Stimulated activated CD4-positive, alpha-beta T cell treated with anti-CD3 and anti-CD28 coated beads, Interleukin-1b, Interleukin-23, amount 100 ng/mL, for 1 hour (primary cell): ENCODE data around the gene RAB5A.
"Not testable (repeated sequence)": the region's sequence is repeated elsewhere in the genome, so short reads cannot be mapped to it uniquely, and the experiment has no call there.

Experiments used
- DNase-seq, 2 donors: peaks; one replicate each; pipeline ENCODE4 v3.0.0-alpha.2; 2020; ENCODE audit warnings: low read depth in 2 of 2

RAB5A gene, protein sequence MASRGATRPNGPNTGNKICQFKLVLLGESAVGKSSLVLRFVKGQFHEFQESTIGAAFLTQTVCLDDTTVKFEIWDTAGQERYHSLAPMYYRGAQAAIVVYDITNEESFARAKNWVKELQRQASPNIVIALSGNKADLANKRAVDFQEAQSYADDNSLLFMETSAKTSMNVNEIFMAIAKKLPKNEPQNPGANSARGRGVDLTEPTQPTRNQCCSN

DNA sequence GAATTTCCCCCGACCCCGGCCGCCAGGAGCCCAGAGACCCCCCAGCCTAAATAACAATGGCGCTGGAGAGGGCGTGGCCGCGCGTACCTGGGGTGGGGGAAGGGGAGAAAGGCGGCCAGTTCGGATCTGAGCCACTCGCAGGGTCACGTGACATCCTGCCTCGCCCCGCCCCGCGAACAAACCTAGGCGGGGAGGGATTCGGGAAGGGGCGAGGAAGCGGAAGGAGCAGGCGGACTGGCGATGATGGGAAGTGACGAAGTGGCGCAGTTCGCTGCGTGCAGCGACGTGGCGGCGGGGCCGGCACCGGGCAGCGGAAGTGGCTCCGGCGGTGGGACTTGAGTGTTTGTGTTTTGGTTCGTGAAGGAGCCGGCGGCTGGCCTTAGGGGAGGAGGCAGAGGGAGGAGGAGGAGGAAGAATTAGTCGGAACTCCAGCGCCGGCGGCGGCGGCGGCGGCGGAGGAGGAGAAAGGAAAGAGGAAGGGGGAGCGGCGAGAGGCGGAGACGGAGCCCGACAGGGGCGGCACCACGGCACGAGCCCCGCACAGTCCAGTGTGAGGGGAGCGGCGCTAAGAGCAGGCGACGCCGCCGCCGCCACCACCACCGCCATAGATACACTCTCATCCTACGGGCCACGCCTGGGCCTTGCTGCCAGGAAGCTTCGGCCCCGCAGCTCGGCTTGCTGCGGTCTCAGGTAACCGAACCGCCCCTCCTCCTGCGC, at the start of gene RAB5A:
Gene RAB5A (plus strand): TSS at position 266 of the 717 bp plus-strand sequence. CDS start 3,802 bp downstream, outside the sequence.
- peak; percentile 90 for DNase-seq

GRCh38 chr3:19898721-19899120, 48.2 kb upstream of the RAB5A start:
- DNase-seq: no peak

DNA sequence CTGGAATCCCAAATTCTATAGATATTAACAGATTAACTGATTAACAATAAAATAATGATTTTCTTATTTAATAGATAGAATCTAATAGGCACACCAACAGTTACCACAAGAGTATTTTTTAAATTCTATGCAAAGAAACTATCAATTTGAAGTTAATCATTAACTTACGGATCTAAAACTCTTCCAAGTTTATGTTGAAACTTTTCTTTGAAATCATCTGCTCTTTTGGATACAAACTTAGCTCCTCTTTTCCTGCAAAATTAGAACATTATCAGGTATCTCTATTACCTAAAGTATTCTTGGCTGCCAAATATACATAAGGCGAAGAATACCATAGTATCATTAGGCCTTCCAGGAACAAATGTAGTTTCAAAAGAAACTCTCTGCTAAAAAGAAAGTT, 47.6 kb upstream of the RAB5A start:
- DNase-seq: no peak

- DNase-seq: not testable (repeated sequence)
Measured at GRCh38 chr3:19899833-19900232, 47.1 kb upstream of the RAB5A start.

DNA sequence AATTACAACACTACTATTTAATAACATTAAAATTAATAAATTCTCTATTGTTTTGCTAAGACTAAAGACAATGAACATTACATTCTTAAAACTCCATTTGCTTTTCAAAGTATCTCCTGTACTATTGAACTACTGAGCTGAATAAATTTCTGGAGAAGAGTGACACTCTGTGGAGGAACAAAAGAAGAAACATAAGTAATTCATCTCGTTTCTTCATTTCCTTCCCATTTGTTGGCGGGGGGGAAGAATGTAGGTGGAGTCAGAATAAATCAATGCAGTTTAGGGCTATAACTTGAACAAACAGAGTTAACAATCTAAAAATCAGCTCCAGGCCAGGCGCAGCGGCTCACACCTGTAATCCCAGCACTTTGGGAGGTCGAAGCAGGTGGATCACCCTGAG, 45.6 kb upstream of the RAB5A start:
- DNase-seq: no peak

DNA sequence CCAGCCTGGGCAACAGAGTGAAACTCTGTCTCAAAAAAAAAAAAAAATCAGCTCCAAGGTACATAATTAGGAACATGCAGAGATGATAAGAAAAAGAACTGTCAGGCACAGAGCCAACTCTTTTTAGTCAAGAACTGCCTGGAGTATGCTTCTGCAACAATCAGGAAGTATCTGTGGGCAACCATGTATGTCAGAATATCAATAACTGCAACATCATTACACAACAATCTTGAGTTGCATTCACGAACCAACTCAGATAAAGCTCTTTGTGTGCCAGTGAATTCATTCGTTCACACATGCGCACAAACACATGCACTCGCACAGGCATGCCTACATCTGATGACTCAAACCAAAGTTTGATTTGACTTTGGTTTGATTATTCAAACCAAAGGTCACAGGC, 45.0 kb upstream of the RAB5A start:
- no peak for DNase-seq

DNA sequence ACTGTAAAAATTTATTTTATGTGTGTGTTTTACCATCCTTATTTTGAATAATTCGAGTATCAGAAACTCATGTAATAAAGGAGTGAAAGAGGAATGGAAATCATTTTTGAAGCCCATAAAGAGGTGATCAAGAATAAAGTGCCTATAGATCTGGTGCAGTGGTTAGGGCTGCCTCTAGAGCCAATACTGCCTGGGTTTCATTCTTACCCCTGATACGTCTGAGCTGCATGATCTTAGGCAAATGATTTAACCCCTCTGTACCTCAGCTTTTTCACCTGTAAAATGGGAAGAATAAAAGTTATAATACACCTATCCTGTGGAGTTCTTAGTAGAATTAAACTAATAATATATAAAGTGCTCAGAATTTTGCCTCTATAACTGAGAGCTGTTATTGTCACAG, 43.2 kb upstream of the RAB5A start:
- no peak for DNase-seq

GRCh38 chr3:19907523-19907922, 39.4 kb upstream of the RAB5A start:
- no peak for DNase-seq

GRCh38 chr3:19911452-19911851, 35.4 kb upstream of the RAB5A start:
- no peak for DNase-seq

DNA sequence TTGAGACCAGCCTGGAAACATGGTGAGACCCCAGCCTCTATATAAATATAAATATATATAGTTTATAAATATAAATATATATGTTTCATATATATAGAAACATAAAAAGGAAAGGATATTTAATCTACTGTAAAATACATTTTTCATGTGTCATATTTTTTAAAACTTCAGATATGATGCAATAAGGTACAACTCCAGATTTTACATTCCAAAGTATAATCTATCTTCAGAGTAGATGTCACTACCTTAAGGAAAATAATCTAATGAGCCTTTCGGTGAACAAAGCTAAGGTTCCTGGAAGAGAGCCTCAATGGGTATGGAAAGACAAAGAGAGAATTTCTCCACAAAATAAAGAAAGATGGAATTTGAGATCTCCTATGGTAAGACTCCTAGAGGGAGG, 29.7 kb upstream of the RAB5A start:
- no peak for DNase-seq

- DNase-seq: no peak
Measured at GRCh38 chr3:19920401-19921080, 26.4 kb upstream of the RAB5A start.

DNA sequence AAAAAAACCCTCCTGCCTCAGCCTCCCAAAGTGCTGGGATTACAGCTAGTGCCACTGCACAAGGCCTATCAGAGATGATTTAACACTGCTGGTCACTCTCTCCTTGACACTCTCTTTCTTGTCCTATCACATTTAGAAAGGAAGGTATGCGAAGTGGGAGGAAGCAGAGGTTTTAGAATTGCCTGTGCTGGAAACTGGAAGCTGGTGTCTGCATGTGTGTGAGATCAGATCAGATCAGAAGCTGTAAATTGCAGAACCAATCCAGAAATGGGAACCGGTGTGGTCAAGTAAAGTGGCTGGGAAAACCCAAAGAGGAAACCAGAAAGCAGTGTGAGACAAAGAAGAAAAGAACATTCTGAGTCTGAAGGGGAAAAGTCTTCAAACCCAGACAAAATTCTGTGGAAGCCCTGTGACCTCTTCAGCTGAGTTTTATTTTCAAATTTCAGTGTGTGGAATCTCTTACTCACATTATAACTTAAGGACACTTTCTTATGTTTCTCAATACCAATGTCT, 15.7 kb upstream of the RAB5A start:
- no peak for DNase-seq

DNA sequence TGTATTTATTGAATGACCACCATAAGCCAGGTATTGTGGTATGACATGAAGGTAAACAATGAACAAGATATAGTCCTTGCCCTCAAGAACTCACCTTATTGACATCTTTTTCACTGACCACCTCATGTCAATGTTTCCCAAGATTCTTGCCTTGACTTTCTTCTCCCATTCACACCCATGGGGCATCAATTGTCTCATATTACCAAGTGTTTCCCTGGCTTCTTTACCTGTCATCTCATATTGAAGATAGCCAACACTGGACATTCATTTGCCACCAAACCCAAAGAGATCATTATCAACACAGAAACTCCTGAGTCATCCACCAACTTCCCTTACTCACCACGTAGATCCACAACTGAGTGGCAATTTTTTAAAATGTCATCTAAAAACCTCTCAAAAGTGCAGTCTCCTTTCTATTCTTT, 15.1 kb upstream of the RAB5A start:
- DNase-seq: no peak

- no peak for DNase-seq
Measured at GRCh38 chr3:19932422-19932821, 14.5 kb upstream of the RAB5A start.

- DNase-seq: no peak
Measured at GRCh38 chr3:19934098-19934566, 12.8 kb upstream of the RAB5A start, which contains the start of gene EFHB. Gene EFHB, minus strand, starts transcription at chr3:19934217. Its CDS starts 199 bp downstream, at chr3:19934018.

GRCh38 chr3:19937459-19938294, 9.2 kb upstream of the RAB5A start:
- no peak for DNase-seq

- no peak for DNase-seq
Measured at GRCh38 chr3:19938295-19938627, 8.6 kb upstream of the RAB5A start.

DNA sequence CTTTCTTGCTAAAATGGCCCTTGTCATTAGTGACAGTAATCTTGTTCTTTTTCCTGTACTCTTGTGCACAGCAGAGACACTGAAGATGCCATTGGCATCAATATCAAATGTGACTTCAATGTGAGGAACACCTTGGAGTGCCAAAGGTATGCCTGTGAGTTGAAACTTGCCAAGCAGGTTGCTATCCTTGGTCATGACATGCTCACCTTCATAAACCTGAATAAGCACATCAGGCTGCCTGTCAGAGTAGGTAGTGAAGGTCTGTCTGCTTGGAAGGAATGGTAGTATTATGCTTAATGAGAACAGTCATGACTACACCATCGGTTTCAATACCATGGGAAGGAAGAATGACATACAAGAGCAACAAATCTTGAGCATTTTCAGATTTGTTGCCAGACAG, 6.3 kb upstream of the RAB5A start:
- DNase-seq: no peak

- no peak for DNase-seq
Measured at GRCh38 chr3:19945534-19945933, 1.4 kb upstream of the RAB5A start.

- peak in 1 of 2 donors; percentile 5 for DNase-seq
Measured at GRCh38 chr3:19945969-19946831, 697 bp upstream of the RAB5A start.
